GM12865 (cell line): Measurements from ENCODE around the gene PPP2R1B.

Experiments used
- DNase-seq: peaks from one replicate; pipeline ENCODE4 v3.0.0; 2010; ENCODE audit warnings: low read depth
- H3K4me3 ChIP-seq: 2 replicates; pipeline ENCODE4 v1.5.1; 2011; ENCODE audit warnings: mild to moderate bottlenecking, low read depth, low read length, control low read depth
- TF ChIP-seq, protein P1 (sequence below): IDR thresholded peaks from 2 replicates; pipeline ENCODE4 v1.5.1; 2011; ENCODE audit warnings: low read length, control low read depth, low read depth, inconsistent platforms; ENCODE audit not compliant: insufficient read depth; ENCODE audit errors: missing control alignments

Gene PPP2R1B

DNA sequence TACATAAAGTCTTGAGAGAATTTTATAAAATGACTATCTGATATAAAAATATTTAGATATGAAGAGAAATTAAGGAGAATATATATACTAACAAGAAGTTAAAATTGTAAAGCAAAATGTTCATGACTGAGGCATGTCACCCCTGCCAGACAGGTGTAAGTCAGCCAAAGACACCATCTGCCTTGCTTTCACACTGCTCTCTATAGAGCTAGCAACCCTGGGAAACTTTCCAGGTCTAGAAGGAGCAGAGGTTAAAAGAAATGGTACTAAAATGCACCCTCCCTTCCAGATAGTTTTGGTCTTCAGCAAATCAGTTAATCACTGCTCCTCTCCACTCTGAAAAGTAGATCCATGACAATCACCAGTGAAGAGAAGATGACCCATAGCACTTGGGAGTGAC is 16.5 kb downstream of the PPP2R1B start:
- TF ChIP-seq, protein P1, sequence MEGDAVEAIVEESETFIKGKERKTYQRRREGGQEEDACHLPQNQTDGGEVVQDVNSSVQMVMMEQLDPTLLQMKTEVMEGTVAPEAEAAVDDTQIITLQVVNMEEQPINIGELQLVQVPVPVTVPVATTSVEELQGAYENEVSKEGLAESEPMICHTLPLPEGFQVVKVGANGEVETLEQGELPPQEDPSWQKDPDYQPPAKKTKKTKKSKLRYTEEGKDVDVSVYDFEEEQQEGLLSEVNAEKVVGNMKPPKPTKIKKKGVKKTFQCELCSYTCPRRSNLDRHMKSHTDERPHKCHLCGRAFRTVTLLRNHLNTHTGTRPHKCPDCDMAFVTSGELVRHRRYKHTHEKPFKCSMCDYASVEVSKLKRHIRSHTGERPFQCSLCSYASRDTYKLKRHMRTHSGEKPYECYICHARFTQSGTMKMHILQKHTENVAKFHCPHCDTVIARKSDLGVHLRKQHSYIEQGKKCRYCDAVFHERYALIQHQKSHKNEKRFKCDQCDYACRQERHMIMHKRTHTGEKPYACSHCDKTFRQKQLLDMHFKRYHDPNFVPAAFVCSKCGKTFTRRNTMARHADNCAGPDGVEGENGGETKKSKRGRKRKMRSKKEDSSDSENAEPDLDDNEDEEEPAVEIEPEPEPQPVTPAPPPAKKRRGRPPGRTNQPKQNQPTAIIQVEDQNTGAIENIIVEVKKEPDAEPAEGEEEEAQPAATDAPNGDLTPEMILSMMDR, result no peak

DNA sequence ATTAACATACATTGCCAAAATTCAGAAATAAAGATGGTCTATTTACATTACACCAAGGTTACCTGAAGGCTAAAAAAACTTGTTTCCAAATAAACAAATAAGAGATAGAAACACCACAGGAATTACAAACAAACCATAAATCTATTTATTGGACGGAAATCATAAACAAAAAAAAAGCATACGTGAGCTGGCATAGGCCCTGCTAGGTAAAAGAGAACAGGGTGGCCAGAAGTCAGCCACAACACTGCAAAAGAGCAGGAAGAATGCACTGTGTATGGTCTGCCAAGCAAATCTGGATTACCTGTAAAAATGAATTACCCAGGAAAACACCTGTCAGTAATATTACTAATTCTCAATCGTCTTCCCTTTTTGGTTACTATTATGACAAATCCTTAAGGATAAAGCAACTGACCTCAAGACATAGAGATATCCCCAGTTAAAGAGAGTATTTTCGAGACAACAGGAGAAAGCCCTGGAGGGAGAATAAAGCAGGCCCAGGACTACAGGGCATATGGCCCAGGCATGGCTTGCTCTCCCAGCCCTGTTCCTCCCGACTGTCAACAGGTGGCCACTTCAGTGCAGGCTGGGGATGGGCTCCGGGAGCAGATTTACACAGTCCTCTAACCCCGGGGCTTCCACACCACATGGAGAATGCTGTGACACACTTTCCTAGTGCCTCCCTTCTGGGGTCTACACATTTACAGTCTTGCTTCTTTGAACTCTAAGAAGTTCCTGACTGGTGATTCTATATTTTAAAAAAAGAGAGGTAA is 18.0 kb downstream of the PPP2R1B start:
- no peak overlapping the region for H3K4me3 ChIP-seq
- TF ChIP-seq, protein P1, result no peak
- DNase-seq, result no peak

More for the DNA sequence above, 16.5 kb downstream of the PPP2R1B start:
- DNase-seq, result no peak
- H3K4me3 ChIP-seq, result no peak overlapping the region

DNA sequence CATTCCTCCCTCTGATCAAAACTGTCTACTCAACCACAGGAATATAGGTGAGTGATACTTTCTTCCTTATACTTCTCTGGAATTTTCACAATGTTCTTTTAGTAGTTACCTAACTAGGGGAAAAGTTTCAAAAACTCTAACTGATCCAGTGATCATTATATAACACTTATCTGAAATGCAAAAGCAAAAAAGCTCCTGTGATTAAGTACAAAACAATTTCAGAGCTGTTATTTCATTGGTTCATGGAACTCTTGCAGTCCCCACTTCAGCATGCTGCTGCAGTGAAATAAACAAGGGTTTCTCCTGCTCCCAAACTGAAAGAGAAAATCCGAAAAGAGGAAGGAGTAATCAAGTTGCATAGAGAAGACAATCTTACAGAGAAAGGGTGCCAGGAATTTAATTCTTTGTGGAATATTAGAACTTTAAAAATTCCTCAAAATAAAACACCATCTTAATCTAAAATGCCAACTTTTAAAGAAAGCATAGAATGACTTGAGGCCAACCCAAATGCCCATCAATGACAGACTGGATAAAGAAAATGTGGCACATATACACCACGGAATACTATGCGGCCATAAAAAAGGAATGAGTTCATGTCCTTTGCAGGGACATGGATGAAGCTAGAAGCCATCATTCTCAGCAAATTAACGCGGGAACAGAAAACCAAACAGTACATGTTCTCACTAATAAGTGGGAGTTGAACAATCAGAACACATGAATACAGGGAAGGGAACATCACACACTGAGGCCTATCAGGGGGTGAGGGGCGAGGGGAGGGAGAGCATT is 20.3 kb downstream of the PPP2R1B start:
- no peak overlapping the region for H3K4me3 ChIP-seq
- DNase-seq, result no peak
- TF ChIP-seq, protein P1, result no peak

GRCh38 chr11:111743700-111744099 is 22.5 kb downstream of the PPP2R1B start:
- TF ChIP-seq, protein P1, result no peak
- no peak for DNase-seq
- no peak overlapping the region for H3K4me3 ChIP-seq

DNA sequence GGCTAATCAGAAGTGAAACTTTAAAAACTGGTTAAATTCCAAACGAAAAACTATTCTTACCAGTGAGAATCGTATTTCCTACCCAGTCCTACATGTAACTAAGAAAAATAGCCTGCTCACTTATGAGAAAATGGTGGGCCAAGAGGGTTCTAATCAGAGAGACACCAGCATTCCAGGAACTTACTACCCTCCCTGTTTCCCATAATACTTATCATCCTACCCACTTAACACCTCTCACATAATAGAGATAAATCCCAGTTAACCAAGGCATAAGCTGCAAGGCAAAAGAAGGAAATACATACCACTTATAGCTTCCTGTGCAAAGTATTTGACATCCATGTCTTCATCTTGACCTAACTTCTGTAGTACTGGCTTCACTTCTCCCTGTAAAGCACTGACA is 24.4 kb downstream of the PPP2R1B start:
- no peak overlapping the region for H3K4me3 ChIP-seq
- TF ChIP-seq, protein P1, result no peak
- no peak for DNase-seq

GRCh38 chr11:111739299-111739698 is 26.9 kb downstream of the PPP2R1B start:
- TF ChIP-seq, protein P1, result no peak
- H3K4me3 ChIP-seq, result no peak overlapping the region
- DNase-seq, result no peak
